ENCODE data around the gene NDFIP1. TPM values are rescaled to one million over a fixed set of nuclear protein-coding genes. Genes with fewer than 3 reads are reported as not detected.

The NDFIP1 gene
- total and polyA plus RNA-seq, 2 of the 8 experiments (the other 6 are each of a cell fraction or from before 2014, with no cell fraction given) = 8.8 to 27.1 TPM

DNA sequence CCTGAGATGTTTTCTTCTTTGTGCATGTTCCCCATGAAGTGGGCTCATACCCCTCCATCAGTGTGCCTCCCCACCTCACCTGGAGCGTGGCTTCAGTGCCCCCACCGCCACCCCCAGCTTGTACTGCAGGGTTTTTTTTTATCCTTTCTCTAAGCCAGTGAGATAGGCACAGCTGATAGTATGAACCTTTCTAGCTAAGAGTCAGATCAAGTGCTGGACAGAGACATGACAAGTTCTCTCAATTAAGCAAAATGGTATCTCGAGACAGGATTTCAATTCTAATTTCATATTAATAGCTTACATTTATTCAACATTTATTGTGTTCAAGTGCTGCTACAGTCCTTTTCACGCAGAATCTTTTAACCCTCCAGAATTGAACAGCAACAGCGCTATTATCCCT, 55.7 kb downstream of the NDFIP1 start:
- no peak overlapping the region for H3K4me3 ChIP-seq (ENCODE audit: extremely low read depth in 1 of 4, insufficient read depth in 2 of 4, low read depth in 3 of 4, low read length in 4 of 4)
- H3K27me3 ChIP-seq (replicated peaks in 1 of 4; ENCODE audit: control insufficient read depth in 3 of 4, extremely low read depth in 1 of 4, insufficient read depth in 3 of 4, low read length in 3 of 4) = no peaks in the 10 kb centered on the region
- ChIA-PET POLR2A (ENCODE audit: partially characterized antibody) (no interaction called here), CTCF (ENCODE audit: partially characterized antibody) (interaction anchor here (0.9 to 1.3 kb wide), 7 partner anchors 22 to 549 kb away, joined by 3 to 5 read pairs (median 4); no protein-coding TSS in a partner anchor)
- H2BK15ac ChIP-seq (ENCODE audit: low read length) = no peak overlapping the region; the same call in 1 of the 2 replicates
- DNase-seq (ENCODE audit: low read depth in 1 of 2, low spot score in 2 of 2) = no peak
- H4K5ac ChIP-seq (ENCODE audit: insufficient read length, low read depth, low read length) = no peak overlapping the region
- H2AK5ac ChIP-seq (ENCODE audit: low read depth, low read length) = no peak overlapping the region
- no peaks in the 10 kb centered on the region for H3K79me2 ChIP-seq (ENCODE audit: control insufficient read depth in 1 of 2, insufficient read depth in 2 of 2, low read length in 2 of 2)
- no peak overlapping the region for H3K56ac ChIP-seq (replicated peaks; ENCODE audit: insufficient read length, low read depth, low read length)
- H2BK120ac ChIP-seq (replicated peaks; ENCODE audit: low read depth, low read length) = no peak overlapping the region
- H3K18ac ChIP-seq (ENCODE audit: extremely low read depth, low read length) = no peak overlapping the region
- no peaks in the 10 kb centered on the region for H3K23me2 ChIP-seq (ENCODE audit: low read depth, low read length)
- H3K9me3 ChIP-seq (ENCODE audit: insufficient read depth in 2 of 2, low read depth in 1 of 2, low read length in 1 of 2) = no peaks in the 10 kb centered on the region
- H3K23ac ChIP-seq (ENCODE audit: insufficient read length) = no peak overlapping the region
- H4K8ac ChIP-seq (ENCODE audit: extremely low read depth, insufficient read depth, low read length) = no peak overlapping the region
- H3K14ac ChIP-seq (ENCODE audit: insufficient read length) = no peak overlapping the region
- FAIRE-seq = no peak
- H3K4ac ChIP-seq (replicated peaks; ENCODE audit: insufficient read length, low read depth, low read length) = no peak overlapping the region
- H3K79me1 ChIP-seq (ENCODE audit: low read depth, low read length) = no peaks in the 10 kb centered on the region
- WGBS, 2 experiments (ENCODE audit: extremely low coverage in 1 of 2, insufficient coverage in 1 of 2, insufficient read length in 1 of 2, insufficient replicate concordance in 2 of 2, low coverage in 1 of 2, low lambda C conversion rate in 2 of 2, missing lambda C conversion rate in 1 of 2) = 88% methylated on average over 5 of the region's 5 CpGs; no CpG with 5 or more reads in 1 of the 2 experiments
- no peak overlapping the region for H2BK20ac ChIP-seq (ENCODE audit: low read length)
- no peak overlapping the region for H2AFZ ChIP-seq (ENCODE audit: low read length)
- no peaks in the 10 kb centered on the region for H4K20me1 ChIP-seq (replicated peaks in 1 of 2; ENCODE audit: control insufficient read depth in 1 of 2, insufficient read depth in 2 of 2, low read length in 2 of 2)
- no peak overlapping the region for H2BK5ac ChIP-seq (ENCODE audit: low read depth, low read length)
- H3K4me1 ChIP-seq (replicated peaks in 1 of 4; ENCODE audit: control insufficient read depth in 3 of 4, insufficient read depth in 4 of 4, low read length in 3 of 4) = no peaks in the 10 kb centered on the region; a peak in 3 of 7 replicates
- no peak overlapping the region for H4K91ac ChIP-seq (replicated peaks; ENCODE audit: insufficient read length, low read length)
- no peak overlapping the region for H3K9ac ChIP-seq (replicated peaks in 1 of 4; ENCODE audit: extremely low read depth in 1 of 4, low read depth in 3 of 4, low read length in 3 of 4)
- no peak overlapping the region for H3K4me2 ChIP-seq (ENCODE audit: insufficient read depth in 1 of 2, low read depth in 2 of 2, low read length in 2 of 2)
- H2BK12ac ChIP-seq (ENCODE audit: low read depth, low read length) = no peak overlapping the region
- TF ChIP-seq KDM1A (IDR thresholded peaks at IDR 0.05; ENCODE audit: borderline replicate concordance, low read length) (no peak), ASH2L (IDR thresholded peaks at IDR 0.05; ENCODE audit: low read length) (no peak), JUN (IDR thresholded peaks at IDR 0.05; ENCODE audit: low read depth, low read length) (no peak)
- no peak overlapping the region for H3K27ac ChIP-seq (ENCODE audit: low read depth, low read length)
- no peaks in the 10 kb centered on the region for H3K36me3 ChIP-seq (ENCODE audit: control insufficient read depth in 2 of 4, insufficient read depth in 4 of 4, low read length in 3 of 4)
